Testis (tissue), 2 donors: ENCODE measurements around the gene PRR5L.

Source experiments
- CTCF ChIP-seq, 3 experiments: fragments of 450-650 bp in 2 of 3; fragments of 200-600 bp in 1 of 3; sonication (generic) in 1 of 3; IDR thresholded peaks; one replicate each; pipeline ENCODE4 v1.5.1; 2016 to 2019; ENCODE audit warnings: antibody characterized with exemption in 3 of 3, mild to moderate bottlenecking in 2 of 3, moderate library complexity in 1 of 3
- POLR2A ChIP-seq: fragments of 450-650 bp; IDR thresholded peaks from one replicate; pipeline ENCODE4 v1.6.1; 2017; ENCODE audit warnings: antibody characterized with exemption, mild to moderate bottlenecking, moderate library complexity

DNA sequence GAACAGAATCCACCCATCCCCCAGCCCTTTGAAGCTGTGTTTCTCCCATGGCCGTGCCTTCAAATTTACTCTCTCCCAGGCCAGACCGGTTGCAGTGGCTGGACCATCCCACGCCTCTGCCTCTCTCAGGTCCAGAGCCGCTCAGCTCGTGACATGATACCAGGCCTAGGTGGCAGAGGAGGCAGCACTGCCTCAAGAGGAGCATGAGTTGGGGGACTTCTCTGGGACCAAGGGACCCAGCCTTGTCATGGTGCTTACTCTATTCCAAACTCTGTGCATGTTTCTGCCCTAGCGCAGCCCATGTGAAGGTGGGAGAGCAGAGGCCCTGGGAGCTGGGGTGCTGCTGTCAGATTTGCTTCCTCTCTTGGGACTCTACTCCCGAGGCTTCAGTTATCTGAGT lies 163.0 kb downstream of the PRR5L start:
- TF ChIP-seq CTCF (IDR thresholded peaks at IDR 0.05) (no peak), POLR2A (no peak)
